ENCODE results near the gene NFKB2. TPM values are rescaled to one million over a fixed set of nuclear protein-coding genes. Genes with fewer than 3 reads are reported as not detected.

Gene NFKB2
- total and polyA plus RNA-seq, 2 donors (not counting 1 experiment from before 2014, with no cell fraction given): 255 to 398 TPM

DNA sequence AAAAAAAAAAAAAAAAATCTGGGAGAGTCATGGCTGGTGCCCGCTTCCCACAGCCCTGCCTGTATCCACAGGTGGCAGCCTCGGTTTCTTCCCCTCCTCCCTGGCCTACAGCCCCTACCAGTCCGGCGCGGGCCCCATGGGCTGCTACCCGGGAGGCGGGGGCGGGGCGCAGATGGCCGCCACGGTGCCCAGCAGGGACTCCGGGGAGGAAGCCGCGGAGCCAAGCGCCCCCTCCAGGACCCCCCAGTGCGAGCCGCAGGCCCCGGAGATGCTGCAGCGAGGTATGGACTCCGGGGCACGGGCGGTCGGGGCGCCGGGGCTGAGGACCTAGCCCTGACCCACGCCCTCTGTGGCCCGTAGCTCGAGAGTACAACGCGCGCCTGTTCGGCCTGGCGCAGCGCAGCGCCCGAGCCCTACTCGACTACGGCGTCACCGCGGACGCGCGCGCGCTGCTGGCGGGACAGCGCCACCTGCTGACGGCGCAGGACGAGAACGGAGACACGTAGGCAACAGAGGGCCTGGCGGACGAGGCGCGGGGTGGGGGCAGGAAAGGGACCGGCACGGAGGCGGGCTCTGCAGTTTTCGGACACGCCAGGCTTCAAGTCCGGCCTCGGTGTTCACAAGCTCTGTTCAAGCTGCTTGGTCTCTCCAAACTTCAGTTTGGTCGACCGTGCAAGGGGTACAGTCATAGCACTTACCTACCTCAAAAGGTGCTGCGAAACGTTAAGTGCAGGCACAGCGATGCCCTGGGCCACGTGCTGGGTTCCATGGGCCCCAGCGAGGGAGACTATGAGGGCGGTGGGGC is 3.9 kb downstream of the NFKB2 start:
- H4K20me1 ChIP-seq (ENCODE audit: control insufficient read depth, insufficient read depth, low read length, poor library complexity, severe bottlenecking): peaks cover 82% of the 10 kb centered on the region
- CTCF ChIA-PET: interaction anchor here (0.6 to 8.8 kb wide), 28 partner anchors 8 to 567 kb away, joined by 3 to 108 read pairs (median 4); partner anchors contain the start of genes C10orf95, CUEDC2, FBXL15 and PITX3
- no peaks in the 10 kb centered on the region for H3K27me3 Mint-ChIP-seq
- H3K9me3 ChIP-seq (ENCODE audit: control extremely low read depth in 1 of 3, control insufficient read depth in 2 of 3, insufficient read depth in 1 of 3, low read length in 2 of 3): no peaks in the 10 kb centered on the region
- peaks cover 0 to 56% of the 10 kb centered on the region in 2 experiments for H3K36me3 ChIP-seq (replicated peaks in 1 of 2; ENCODE audit: control extremely low read depth in 1 of 2, control insufficient read depth in 1 of 2, extremely low read depth in 1 of 2, insufficient read depth in 2 of 2, low read length in 1 of 2)
- H2AFZ ChIP-seq (ENCODE audit: insufficient read depth, low read depth, low read length, poor library complexity, severe bottlenecking): no peak overlapping the region
- H3K9ac ChIP-seq (ENCODE audit: low read length): peak overlapping the region; percentile 57
- H3K27me3 ChIP-seq (replicated peaks in 1 of 4; ENCODE audit: control extremely low read depth in 1 of 4, control insufficient read depth in 3 of 4, insufficient read depth in 4 of 4, low read length in 3 of 4): no peaks in the 10 kb centered on the region
- H3K4me2 ChIP-seq (replicated peaks; ENCODE audit: low read depth, low read length, poor library complexity, severe bottlenecking): peak overlapping the region; percentile 87
- POLR2A ChIA-PET: interaction anchor here (0.6 to 2.6 kb wide), 7 partner anchors 13 to 247 kb away, joined by 3 to 11 read pairs (median 4); partner anchors contain the start of genes C10orf95, CUEDC2 and FBXL15
- H3K79me2 ChIP-seq (ENCODE audit: control insufficient read depth, insufficient read depth, low read length): peaks cover 45% of the 10 kb centered on the region
- no peaks in the 10 kb centered on the region for H3K9me3 Mint-ChIP-seq (ENCODE audit: insufficient read depth)
- ATAC-seq (ENCODE audit: low read depth) (peak; percentile 39), DNase-seq (peak; percentile 94)
- H3K4me1 ChIP-seq (ENCODE audit: control insufficient read depth in 2 of 2, insufficient read depth in 2 of 2, low read length in 2 of 2): peaks cover 36 to 46% of the 10 kb centered on the region in 2 donors
- peak overlapping the region; percentile 95 for H3K4me3 Mint-ChIP-seq
- H3K4me1 Mint-ChIP-seq: peaks cover 46% of the 10 kb centered on the region
- peak overlapping the region in 4 of 5 experiments; percentile 29 to 53 (median 49) for H3K4me3 ChIP-seq (ENCODE audit: control extremely low read depth in 1 of 5, extremely low read depth in 1 of 5, insufficient read depth in 1 of 5, low read depth in 2 of 5, low read length in 4 of 5)
- WGBS (ENCODE audit: insufficient coverage): 7% methylated on average over 72 of the region's 72 CpGs
- H3K27ac ChIP-seq (ENCODE audit: low read length in 2 of 2): peak overlapping the region; percentile 74 to 80
- intact Hi-C loops (cut with micrococcal nuclease): loop anchor here (1.0 kb wide), 5 partner anchors 10 to 169 kb away; partner anchors contain the start of genes ACTR1A and FBXL15
- TF ChIP-seq EZH2 (IDR thresholded peaks at IDR 0.05; ENCODE audit: borderline replicate concordance, insufficient read depth, low read depth, low read length, poor library complexity, severe bottlenecking) (no peak), CTCF (IDR thresholded peaks at IDR 0.05) (peak; percentile 94)
- peak overlapping the region; percentile 92 for H3K27ac Mint-ChIP-seq
